Cardiac septum (tissue), 1 donor: Measurements from ENCODE around the gene ETV3L. TPM values are rescaled to one million over a fixed set of nuclear protein-coding genes. Genes with fewer than 3 reads are reported as not detected.

Experiments used
- DNase-seq: peaks from one replicate; pipeline ENCODE4 v3.0.0-alpha.2; 2020; ENCODE audit warnings: low spot score
- intact Hi-C: fragments of 100-400 bp; cut with DNase I; formaldehyde crosslinking; loops from one replicate; pipeline ENCODE4 v1.14.0; 2022
- long read RNA-seq: library from polyadenylated mRNA; unstranded; transcript quantifications from one replicate; pipeline ENCODE4 v2.0.0, GENCODE V29; 2021
- total RNA-seq: library from RNA; stranded (reverse); fragmentation: NEBNext Ultra II Directional; extraction: Animal tissue kit (Norgen Biotek cat#: 25700); gene quantifications from one replicate; pipeline ENCODE4 v1.2.1, GENCODE V29; 2021
- donor health status: DM: no; HTN: no; CAD: no.

Gene ETV3L
- total RNA-seq: not detected
- long read RNA-seq: 0 reads

DNA sequence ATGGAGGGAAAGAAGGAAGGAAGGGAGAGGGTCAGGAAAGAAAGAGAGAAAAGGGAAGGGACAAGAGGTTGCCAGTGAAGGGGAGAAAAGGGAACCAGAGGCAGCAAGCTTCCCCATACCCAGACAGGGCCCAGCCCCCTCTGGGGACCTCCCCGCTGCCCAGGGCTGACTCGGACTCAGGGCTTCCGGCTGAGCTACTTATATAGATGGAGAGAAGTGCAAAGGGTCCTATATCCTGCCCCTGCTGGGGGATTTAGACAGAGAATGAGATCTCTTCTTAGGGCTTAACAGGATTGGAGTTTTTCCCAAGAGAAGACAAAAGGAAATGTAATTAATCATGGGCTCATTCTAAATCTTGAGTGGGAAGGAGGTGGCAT lies at the start of gene ETV3L:
TSS of gene ETV3L (minus strand) at position 176 of the 377 bp plus-strand sequence. CDS start 285 bp downstream, outside the sequence.
- peak; percentile 74 for DNase-seq
- intact Hi-C loops: no loop called here

DNA sequence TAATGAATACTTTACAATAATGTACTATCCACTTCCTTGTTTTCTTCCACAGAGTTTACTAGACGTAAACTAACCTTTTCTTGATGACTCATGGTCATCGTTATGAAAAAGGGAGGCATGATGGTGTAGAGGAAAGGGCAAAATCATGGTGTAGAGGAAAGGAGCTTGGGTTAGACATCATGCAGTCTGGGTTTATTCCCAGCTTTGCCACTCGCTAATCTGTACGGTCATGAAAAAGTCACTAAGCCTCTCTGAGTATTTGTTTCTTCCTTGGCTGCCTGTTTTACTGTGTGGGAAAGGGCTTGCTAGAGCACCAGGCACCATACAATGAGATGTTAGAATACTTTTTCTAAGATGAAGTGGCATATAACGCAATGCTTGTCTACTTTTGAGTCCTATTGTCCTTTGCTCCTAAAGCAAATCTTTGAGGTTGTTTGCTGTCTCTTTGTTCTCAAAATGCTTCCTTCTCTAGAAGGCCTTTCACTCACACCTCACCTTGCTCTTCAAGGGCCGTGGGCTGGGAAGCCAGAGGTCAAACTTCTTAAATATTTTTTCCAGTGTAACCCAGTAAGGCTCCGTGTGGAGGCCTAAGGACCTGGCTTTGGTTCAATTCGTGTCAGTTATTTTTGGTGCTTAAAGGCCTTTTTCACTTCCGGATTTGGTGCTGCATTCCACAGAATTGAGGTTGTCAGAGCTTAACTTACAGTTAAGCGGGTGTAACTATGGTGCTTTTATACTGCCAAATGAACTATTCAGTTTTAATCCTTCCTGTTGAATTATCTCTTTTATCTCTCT lies 48.5 kb upstream of the ETV3L start:
- no peak for DNase-seq
- intact Hi-C loops: no loop called here

DNA sequence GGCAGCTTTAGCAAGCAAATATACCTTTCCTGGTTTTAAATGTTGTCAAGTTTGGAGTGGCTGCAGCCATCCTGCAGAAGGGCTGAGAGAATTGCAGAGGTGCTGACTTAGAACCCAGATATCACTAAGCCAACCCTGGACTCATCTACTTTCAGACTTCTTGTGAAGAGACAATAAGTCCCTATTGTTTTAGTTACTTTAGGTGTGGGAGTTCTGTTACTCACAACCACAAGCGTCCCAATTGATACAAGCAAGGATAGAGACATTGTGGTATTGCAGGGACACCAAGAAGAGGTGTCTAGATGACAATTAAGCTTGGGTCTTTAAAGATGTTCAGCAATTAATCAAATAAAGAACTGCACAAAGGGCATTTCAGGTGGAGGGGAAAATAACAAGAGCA lies 47.4 kb upstream of the ETV3L start:
- no peak for DNase-seq
- intact Hi-C loops: no loop called here

DNA sequence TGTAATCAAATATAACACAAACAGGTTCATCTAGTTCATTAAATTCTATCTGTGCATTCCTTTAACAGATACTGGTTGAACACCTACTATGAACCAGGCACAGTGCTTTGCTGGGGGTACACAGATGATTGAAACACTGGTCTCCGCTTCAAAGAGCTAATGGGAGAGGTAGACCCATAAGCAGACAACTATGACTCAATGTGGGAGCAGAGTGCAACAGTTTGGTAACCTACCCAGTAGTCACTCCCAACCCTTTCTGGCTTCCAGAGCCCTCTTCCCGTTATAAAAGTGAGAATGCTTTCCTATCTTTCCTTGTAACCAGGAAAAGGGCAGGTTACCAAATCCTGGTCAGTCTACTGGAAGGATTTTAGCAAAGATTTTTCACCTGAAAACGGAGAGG lies 46.6 kb upstream of the ETV3L start:
- DNase-seq: no peak
- intact Hi-C loops: no loop called here

DNA sequence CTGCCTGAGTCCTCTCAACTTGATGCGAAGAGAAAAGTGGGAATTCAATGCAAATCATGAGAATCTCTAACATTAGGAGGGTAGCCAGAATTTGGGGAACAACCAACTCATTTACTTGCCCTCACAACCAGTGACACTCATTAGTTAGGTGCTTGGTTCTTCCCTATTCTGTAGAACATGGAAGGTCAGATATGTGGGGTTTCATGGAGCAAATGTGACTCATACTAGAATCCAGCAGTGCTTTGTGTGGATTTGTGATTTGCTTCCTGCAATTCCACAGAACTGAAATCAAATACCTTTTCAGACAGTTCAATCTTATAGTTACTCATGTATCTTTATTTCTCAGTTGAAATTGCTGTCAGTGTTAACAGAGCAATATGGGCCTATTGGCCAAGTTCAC lies 45.5 kb upstream of the ETV3L start:
- DNase-seq: no peak
- intact Hi-C loops: no loop called here

DNA sequence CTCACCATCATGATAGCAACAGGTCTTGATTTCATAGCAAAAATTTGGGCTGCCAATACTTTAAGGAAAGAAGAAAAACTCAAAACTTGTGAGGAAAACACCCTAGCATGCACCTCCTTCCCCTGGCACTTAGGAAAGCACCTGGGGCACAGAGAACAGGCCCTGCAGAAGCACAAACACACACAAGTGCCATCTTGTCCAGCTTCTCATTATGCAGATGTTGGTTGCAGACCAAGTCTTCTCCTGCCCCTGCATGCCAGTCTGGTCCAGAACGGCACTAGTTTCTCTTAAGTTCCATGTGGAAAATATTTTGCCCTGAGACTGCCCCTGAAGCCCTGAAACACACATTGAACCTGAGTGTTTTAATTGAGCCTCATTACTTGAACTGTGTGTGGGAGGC lies 44.9 kb upstream of the ETV3L start:
- no peak for DNase-seq
- intact Hi-C loops: no loop called here

DNA sequence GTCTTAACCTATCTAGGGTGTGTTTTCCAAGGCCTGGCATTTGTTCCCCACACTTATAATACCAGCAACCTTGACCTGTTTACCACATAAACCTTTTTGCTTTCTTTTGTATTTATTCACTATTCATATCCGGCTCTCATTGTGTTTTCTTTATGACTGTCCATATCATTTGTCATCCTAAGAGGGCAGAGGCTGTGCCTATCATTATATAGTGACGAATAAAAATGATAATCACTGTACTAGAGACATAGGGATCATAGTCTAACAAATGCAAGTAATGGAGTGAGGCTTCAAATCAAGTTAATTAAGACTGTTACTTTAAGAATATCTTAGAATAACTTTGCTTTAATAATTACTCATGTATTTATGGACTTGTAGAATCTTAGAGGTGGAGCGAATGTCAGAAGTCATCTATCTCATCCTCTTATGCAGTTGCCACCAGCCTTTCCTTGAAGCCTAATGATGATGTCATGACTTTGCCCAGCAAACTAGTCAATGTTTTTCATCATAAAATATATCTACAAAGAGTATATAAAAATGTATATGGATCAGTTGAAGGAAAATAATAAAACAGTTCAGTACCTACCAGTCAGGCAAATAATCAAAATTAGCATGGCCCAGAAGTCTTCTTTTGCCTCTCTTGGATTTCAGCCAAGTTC lies 43.3 kb upstream of the ETV3L start:
- DNase-seq: no peak
- intact Hi-C loops: no loop called here

DNA sequence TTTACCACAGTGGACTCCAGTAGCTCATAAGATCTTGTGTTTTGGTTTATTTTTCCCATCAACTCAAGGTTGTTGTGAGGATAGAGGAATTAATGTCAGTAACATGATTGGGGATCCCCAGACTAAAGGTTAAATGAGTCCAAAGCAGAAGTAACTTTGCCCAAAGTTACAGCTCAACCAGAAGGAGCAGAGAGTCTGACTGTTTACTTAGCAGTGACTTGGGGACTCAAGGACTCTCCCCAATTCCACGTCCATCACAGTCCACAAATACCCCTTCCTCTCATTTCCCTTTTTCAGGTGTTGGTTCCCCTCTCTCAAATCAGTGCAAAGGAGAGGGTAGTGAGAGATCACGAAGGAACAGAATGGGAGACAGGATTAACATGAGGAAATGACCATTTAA lies 42.6 kb upstream of the ETV3L start:
- intact Hi-C loops: no loop called here

DNA sequence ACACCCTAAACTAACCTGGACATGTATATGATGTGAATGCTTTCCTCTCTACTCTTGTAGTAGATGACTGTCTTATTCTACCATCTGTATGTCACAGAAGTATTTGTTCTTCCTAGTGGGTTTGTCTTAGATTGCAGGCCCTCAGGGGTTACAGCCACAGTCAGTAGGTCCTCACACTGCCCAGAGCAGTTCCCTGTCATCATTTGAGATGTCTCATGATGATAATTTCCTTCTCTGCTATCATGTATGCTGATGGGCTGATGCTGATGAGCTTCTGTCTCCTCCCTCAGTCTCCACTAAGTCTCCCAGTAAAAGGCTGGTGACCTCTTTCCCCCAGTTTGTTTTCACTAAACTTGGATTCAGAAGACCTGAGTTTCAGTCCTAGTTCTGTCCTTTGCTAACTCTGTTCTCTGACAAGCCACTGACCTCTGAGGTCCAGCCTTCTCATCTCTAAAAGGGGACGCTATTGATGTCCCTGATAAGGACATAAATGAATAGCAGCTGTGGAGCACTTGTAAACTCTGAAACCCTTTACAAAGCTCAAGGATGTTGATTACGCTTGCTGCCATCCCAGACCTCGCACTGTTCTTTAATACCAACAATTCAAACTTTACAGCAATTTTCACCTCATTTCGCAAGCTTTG lies 41.7 kb upstream of the ETV3L start:
- no peak for DNase-seq
- intact Hi-C loops: no loop called here

More for the DNA sequence above, 42.6 kb upstream of the ETV3L start:
- DNase-seq: no peak

DNA sequence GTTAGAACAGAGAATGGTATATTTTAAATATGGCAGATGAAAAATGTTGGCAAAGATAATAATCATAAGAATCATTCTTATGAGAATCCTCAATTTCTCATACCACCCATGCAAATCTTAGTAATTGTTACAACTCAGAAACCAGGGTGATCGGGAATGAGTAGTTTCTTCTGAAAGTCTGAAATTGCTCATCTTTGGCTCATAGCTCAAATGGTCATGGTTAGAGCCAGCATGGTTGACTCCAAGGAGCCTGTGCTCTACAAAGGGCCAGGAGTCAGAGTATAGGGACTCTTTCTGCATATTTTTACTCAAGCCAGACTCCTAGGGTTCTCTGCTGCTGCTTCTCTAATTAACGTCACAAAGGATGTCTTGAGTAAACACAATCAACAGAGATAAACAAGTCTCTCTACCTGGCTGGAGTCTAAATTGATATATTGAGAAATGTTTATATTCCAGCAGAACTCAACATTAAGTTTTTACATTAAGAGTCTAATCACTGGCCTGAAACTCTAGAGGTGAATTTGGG lies 40.5 kb upstream of the ETV3L start:
- no peak for DNase-seq
- intact Hi-C loops: no loop called here

DNA sequence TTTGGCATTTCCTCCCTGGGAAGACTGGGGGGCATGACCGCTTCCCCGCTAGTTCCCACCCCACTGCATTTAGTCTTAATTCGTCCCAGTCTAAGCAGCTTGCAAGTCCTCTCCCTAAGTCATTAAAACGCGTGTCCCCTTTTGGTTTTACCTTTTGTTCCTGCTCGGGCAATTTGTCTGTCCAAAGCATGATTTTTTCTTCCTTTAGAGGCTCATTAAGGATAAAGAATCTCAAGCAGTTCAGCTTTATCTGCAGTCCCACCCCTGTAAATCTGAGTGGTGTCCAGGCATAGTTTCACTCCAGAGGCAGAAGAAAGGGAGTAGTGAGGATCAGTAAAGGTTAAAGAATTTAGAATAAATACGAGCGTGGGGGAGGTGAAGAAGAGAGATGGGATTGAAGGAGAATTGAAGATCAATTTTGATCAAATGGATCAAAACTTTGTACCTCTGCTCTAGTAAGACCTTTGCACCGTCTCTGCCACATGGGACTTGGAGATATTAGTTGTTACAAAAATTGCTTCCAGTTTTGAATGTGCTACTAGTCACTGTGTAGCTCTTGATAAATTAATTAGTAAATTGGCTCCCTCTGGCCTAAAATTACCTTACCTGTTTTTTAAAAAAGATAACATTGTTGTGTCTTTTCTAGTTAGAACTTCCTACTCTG lies 39.6 kb upstream of the ETV3L start:
- intact Hi-C loops: no loop called here
- no peak for DNase-seq

DNA sequence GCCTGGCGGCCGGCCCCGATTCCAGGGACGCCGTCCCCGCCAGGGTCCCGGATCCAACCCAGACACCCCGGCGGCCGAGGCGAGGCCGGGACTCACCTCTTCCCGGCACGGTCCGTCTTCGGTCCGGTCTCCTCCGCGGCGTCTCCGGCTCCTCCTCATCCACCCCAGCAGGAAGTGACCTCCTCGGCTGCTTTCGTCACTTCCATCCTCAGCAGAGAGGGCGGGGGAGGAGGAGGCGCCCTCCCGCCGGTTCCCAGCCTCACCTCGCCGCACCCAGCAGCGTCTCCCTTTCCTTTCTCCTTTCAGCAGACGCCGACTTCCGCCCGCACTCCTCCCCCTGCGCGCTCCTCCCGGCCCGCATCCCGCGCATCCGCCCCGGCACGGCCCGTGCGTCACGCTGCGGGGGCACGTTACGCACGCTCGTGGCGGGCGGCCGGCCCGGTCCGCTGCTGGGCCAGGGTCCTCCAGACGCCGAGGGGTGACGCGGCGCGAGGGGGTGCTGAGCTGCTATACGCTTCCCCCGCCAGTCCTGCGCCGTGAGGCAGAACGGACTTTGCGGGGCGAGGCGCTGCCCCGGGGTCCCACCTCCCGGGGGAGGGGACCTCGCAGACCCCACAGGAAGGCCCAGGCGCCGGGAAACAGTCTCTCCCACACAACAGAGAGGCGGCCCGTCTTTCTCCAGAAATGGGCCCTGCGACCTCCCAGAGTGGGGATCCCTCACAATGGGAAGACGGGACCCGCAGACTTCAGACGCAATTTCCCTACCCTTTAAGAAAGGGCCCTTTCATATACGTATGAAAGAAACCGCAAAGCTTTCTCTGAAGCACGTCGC lies 38.8 kb upstream of the ETV3L start, which contains the start of gene ETV3:
TSS of gene ETV3 (minus strand) at position 176 of the 832 bp plus-strand sequence. CDS start 2,043 bp downstream, outside the sequence.
- DNase-seq: peak; percentile 96
- intact Hi-C loops: no loop called here

DNA sequence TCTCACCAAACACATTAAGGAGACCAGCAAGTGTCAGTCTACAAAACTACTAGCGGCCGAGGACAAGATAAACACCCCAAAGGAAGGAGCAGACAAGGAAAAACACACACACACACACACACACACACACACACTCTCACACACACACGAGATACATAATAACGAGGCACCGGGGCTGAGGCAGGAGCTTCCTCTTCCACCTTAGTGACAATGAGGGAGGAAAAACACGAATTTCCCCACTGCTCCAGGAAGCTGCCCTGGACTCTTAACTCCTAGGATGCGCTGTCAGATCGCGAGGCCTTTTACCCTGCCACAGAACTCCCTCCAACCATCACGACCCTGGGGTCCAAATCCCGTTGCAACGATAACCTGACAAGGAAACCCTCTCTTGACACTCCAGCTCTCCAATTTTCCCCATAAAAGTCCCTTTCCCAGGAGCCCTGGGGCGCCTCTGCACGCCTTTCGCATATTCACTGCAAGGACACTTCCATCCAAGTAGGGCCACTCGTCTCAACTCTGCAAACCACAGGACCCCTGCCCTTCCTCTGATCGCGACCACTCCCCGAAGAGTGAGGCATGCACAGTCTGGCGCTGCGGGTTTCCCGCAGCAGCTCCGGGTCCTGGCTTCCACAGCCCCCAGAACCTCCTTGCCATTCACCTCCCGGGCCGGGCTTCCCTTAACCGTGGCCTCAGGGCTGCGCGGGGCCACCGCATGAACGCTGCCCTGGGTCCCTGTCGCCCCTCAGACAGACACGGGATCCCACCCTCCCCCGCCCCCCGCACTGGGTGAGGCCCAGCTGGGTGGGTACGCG lies 38.0 kb upstream of the ETV3L start:
- intact Hi-C loops: no loop called here
- no peak for DNase-seq

DNA sequence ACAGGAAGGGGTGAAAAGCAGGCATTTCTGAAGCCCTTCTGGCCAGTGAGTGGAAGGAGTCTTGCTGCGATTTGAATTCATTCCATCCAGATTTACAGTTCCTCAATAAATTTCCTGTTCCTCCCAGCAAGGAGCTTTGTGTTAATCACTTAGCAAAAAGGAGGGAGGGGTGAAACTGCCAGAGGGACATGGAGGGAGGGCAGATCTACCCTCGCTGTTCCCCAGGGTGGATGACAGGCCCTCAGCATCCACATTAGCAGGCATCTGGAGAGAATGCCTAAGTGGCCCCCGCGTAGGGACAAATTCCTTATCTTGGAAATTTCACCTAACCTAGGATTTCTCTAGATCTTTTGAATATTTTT lies 37.4 kb upstream of the ETV3L start:
- intact Hi-C loops: no loop called here
- no peak for DNase-seq

DNA sequence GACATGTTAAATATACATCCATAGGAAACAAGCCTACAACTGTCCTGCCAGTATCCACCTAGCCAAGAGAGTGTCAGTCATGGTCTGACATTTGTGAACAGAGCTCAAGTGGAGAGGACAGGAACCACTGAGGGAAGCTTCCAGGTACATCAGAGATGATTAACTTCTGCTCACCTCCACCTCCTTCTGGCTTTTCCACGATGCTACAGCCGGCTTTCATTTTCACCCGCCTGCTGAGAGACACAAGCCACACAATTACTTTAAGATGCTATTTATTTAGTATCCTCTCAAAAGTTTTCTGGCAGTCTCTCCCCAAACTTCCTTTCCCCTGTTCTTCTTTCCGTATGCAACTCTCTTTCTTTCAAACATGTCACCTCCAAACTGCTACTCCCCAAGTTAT lies 36.5 kb upstream of the ETV3L start:
- intact Hi-C loops: no loop called here
- DNase-seq: no peak

DNA sequence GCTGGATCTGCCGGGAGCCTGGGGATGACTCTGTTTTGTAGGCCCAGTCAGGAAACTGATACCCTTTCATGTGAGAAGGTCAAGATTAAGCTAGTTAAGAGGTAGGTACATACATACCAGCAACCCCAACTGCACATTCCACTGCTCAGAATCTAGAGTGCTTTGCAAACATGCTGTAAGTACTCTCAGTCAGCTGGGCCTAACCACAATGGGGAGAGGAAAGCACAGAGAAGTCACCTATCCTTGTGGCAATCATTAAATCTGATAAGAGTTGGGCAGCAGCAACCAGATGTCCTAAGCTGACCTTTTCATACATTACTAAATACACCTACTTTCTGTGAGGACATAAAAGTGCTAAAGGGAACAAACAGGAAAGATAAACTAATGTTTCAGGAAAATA lies 36.0 kb upstream of the ETV3L start:
- DNase-seq: no peak
- intact Hi-C loops: no loop called here

DNA sequence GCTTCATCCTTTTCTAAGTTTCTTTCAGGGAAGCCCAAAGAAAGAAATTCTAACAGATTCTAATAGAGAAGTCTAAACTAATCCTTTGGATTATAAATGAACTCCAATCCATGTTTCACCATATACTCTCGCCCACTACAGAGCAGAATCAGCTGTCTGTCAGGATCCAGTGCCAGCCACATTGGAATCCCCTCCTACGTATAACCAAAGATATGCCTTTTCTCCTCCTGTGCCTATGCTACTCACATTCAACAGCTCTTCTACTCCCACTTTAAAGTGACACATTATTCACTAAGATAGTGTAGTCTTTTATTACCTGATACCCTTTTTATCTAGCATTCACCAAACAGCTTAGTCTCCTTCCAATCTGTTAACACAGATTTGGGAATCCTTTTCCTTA lies 35.5 kb upstream of the ETV3L start:
- no peak for DNase-seq
- intact Hi-C loops: no loop called here

DNA sequence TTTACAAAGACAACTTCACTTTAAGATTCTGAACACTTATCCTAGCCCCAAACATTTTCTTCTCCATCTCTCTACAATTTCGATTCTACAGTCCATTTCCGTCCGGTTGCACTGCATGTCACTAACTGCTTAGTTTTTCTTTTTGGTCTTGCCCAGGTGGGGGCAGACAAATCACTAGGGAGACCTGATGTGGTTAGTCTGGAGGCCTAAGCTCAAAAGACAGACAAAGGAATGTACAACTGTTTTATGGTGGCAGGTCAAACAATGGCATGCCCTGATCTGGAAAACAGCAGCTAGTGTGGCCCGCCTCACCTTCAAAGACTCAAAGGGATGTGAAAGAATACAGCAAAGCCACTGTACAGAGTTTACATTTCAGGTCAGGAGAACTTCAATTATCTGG lies 34.8 kb upstream of the ETV3L start:
- intact Hi-C loops: no loop called here
- DNase-seq: no peak
